GM12878 (cell line): ENCODE data around the gene PLPP1. TPM values are rescaled to one million over a fixed set of nuclear protein-coding genes. Genes with fewer than 3 reads are reported as not detected.

Experiments used
- EED ChIP-seq: sonication (generic); IDR thresholded peaks from 2 replicates; pipeline ENCODE4 v1.6.1; 2016; ENCODE audit warnings: antibody characterized with exemption, low read depth
- ETV6 ChIP-seq, 2 experiments: fragments of 450-650 bp in 1 of 2; IDR thresholded peaks in 1 of 2; conservative IDR thresholded peaks in 1 of 2; 2 replicates each; pipeline ENCODE4 v1.6.1; 2014; ENCODE audit warnings: antibody characterized with exemption in 1 of 2, borderline replicate concordance in 1 of 2, low read depth in 1 of 2, mild to moderate bottlenecking in 1 of 2, moderate library complexity in 1 of 2
- NFIC ChIP-seq: IDR thresholded peaks from 2 replicates; pipeline ENCODE4 v1.6.1; 2012; ENCODE audit warnings: low read depth, mild to moderate bottlenecking, inconsistent platforms, low read length, moderate library complexity
- NRF1 ChIP-seq: conservative IDR thresholded peaks from 2 replicates; pipeline ENCODE4 v1.6.1; 2011; ENCODE audit warnings: mild to moderate bottlenecking, low read depth, low read length, improper control_type of control experiment
- SP1 ChIP-seq: IDR thresholded peaks from one replicate; pipeline ENCODE4 v1.6.1; 2011; ENCODE audit warnings: low read depth, low read length
- ZNF384 ChIP-seq: IDR thresholded peaks from 2 replicates; pipeline ENCODE4 v1.6.1; 2012; ENCODE audit warnings: low read depth, mild to moderate bottlenecking, low read length, improper control_type of control experiment, borderline replicate concordance
- polyA plus RNA-seq, 11 experiments: library from polyadenylated mRNA; depleted of rRNA in 4 of 11; unstranded in 6 of 11; stranded (reverse) in 5 of 11; fragments of >200 nt; fragmentation: Nextera tagmentation in 4 of 11; fragmentation: Illumina TruSeq in 1 of 11; extraction: Ambion mirVana in 4 of 11; extraction: Trizol in 1 of 11; gene quantifications; 1 replicate in 1 of 11; 2 replicates in 10 of 11; pipeline versions ENCODE4 v1.2.1 to v1.2.3, GENCODE V29; 2011 to 2016; ENCODE audit warnings: inconsistent platforms in 2 of 11, missing spikeins in 2 of 11, low read depth in 1 of 11
- total RNA-seq, 4 experiments: library from RNA; depleted of rRNA in 3 of 4; stranded (reverse); fragments of >200 nt in 3 of 4; fragmentation: Illumina TruSeq in 1 of 4; extraction: Trizol in 1 of 4; gene quantifications; 2 replicates each; pipeline versions ENCODE4 v1.2.1 to v1.2.3, GENCODE V29; 2013 to 2021
- TF ChIP-seq, protein P1 (sequence below): fragments of 450-650 bp; IDR thresholded peaks from 2 replicates; pipeline ENCODE4 v1.6.1; 2016; ENCODE audit warnings: mild to moderate bottlenecking
- TF ChIP-seq, protein P2 (sequence below): fragments of 450-650 bp; formaldehyde crosslinking; IDR thresholded peaks from 2 replicates; pipeline ENCODE4 v1.5.0; 2022; ENCODE audit warnings: mild to moderate bottlenecking, missing genetic modification characterization
- TF ChIP-seq, protein P3 (sequence below): IDR thresholded peaks from 2 replicates; pipeline ENCODE4 v1.6.1; 2011; ENCODE audit warnings: borderline replicate concordance, low read depth, mild to moderate bottlenecking, moderate library complexity, low read length; ENCODE audit not compliant: insufficient read depth, poor library complexity, severe bottlenecking

PLPP1 gene
- total and polyA plus RNA-seq, 10 of the 15 experiments (the other 5 are each of a cell fraction or from before 2014, with no cell fraction given), result 3.0 to 11.3 (median 8.1) TPM

DNA sequence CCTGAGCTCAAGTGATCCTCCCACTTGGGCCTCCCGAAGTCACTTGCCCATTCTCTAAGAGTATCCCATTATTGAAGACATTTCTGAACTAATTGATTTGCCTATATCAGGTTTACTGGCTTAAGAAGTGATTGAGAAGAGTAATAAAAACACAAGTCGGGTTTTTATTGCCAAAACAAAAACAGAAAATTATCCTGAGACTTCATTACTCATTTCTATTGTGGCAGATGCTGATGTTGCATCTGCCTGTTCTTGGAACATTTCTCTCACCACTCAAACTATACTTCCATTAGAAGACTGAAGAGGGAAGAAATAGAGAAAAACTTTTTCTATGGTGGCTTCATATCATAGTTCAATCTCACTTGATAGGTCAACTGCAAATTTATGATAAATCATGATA lies 41.9 kb upstream of the PLPP1 start (continued):
- TF ChIP-seq ETV6 (conservative IDR thresholded peaks at IDR 0.05 in 1 of 2, IDR thresholded peaks at IDR 0.05 in 1 of 2; ENCODE audit: borderline replicate concordance in 1 of 2, low read depth in 1 of 2) (no peak), NFIC (no peak), SP1 (no peak), NRF1 (no peak), ZNF384 (no peak), EED (no peak)
- TF ChIP-seq, protein P1, sequence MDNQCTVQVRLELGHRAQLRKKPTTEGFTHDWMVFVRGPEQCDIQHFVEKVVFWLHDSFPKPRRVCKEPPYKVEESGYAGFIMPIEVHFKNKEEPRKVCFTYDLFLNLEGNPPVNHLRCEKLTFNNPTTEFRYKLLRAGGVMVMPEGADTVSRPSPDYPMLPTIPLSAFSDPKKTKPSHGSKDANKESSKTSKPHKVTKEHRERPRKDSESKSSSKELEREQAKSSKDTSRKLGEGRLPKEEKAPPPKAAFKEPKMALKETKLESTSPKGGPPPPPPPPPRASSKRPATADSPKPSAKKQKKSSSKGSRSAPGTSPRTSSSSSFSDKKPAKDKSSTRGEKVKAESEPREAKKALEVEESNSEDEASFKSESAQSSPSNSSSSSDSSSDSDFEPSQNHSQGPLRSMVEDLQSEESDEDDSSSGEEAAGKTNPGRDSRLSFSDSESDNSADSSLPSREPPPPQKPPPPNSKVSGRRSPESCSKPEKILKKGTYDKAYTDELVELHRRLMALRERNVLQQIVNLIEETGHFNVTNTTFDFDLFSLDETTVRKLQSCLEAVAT, result no peak
- TF ChIP-seq, protein P2, sequence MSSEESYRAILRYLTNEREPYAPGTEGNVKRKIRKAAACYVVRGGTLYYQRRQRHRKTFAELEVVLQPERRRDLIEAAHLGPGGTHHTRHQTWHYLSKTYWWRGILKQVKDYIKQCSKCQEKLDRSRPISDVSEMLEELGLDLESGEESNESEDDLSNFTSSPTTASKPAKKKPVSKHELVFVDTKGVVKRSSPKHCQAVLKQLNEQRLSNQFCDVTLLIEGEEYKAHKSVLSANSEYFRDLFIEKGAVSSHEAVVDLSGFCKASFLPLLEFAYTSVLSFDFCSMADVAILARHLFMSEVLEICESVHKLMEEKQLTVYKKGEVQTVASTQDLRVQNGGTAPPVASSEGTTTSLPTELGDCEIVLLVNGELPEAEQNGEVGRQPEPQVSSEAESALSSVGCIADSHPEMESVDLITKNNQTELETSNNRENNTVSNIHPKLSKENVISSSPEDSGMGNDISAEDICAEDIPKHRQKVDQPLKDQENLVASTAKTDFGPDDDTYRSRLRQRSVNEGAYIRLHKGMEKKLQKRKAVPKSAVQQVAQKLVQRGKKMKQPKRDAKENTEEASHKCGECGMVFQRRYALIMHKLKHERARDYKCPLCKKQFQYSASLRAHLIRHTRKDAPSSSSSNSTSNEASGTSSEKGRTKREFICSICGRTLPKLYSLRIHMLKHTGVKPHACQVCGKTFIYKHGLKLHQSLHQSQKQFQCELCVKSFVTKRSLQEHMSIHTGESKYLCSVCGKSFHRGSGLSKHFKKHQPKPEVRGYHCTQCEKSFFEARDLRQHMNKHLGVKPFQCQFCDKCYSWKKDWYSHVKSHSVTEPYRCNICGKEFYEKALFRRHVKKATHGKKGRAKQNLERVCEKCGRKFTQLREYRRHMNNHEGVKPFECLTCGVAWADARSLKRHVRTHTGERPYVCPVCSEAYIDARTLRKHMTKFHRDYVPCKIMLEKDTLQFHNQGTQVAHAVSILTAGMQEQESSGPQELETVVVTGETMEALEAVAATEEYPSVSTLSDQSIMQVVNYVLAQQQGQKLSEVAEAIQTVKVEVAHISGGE (CRISPR knock-in tag), result no peak
- TF ChIP-seq, protein P3, sequence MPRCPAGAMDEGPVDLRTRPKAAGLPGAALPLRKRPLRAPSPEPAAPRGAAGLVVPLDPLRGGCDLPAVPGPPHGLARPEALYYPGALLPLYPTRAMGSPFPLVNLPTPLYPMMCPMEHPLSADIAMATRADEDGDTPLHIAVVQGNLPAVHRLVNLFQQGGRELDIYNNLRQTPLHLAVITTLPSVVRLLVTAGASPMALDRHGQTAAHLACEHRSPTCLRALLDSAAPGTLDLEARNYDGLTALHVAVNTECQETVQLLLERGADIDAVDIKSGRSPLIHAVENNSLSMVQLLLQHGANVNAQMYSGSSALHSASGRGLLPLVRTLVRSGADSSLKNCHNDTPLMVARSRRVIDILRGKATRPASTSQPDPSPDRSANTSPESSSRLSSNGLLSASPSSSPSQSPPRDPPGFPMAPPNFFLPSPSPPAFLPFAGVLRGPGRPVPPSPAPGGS, result no peak
